ENCODE measurements around the gene UBE2K.

UBE2K gene

DNA sequence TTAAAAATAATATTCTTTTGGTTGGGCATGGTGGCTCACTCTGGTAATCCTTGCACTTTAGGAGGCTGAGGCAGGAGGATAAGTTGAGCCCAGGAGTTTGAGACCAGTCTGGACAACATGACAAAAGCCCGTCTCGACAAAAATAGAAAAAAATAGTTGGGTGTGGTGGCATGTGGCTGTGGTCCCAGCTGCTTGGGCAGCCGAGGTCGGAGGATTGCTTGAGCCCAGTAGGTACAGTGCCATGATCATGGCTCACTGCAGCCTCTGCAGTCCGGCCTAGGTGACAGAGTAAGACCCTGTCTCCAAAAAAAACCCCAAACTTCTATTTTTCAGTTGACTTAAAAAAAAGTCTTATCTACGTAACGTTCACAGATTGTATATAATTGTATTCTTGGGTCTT is 23.9 kb downstream of the UBE2K start:
- no peak for TF ChIP-seq SIN3A (IDR thresholded peaks at IDR 0.05; ENCODE audit: borderline replicate concordance, insufficient read depth, low read length)

DNA sequence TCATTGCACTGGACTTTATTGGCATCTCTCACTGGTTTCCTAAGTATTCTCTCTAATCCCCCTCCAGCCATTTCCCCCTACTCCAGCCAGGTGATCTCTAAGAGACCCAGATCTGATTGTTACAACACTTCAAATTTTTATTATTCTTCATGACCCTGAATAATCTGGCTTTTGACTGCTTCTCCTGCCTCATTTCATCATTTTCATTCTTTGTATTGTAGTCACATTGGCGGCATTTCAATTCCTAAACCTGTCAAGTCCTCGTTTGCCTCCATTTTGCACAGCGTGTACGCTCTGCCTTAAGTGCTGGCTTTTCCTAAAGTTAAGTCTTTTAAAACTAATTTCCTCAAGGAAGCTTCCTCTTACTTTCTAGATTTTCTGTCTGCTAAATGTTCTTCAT is 31.6 kb downstream of the UBE2K start:
- TF ChIP-seq, protein P1, sequence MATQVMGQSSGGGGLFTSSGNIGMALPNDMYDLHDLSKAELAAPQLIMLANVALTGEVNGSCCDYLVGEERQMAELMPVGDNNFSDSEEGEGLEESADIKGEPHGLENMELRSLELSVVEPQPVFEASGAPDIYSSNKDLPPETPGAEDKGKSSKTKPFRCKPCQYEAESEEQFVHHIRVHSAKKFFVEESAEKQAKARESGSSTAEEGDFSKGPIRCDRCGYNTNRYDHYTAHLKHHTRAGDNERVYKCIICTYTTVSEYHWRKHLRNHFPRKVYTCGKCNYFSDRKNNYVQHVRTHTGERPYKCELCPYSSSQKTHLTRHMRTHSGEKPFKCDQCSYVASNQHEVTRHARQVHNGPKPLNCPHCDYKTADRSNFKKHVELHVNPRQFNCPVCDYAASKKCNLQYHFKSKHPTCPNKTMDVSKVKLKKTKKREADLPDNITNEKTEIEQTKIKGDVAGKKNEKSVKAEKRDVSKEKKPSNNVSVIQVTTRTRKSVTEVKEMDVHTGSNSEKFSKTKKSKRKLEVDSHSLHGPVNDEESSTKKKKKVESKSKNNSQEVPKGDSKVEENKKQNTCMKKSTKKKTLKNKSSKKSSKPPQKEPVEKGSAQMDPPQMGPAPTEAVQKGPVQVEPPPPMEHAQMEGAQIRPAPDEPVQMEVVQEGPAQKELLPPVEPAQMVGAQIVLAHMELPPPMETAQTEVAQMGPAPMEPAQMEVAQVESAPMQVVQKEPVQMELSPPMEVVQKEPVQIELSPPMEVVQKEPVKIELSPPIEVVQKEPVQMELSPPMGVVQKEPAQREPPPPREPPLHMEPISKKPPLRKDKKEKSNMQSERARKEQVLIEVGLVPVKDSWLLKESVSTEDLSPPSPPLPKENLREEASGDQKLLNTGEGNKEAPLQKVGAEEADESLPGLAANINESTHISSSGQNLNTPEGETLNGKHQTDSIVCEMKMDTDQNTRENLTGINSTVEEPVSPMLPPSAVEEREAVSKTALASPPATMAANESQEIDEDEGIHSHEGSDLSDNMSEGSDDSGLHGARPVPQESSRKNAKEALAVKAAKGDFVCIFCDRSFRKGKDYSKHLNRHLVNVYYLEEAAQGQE (IDR thresholded peaks at IDR 0.05; ENCODE audit: insufficient read depth in 1 of 2, low read depth in 2 of 2, low read length in 2 of 2): no peak
- TF ChIP-seq SIN3A (IDR thresholded peaks at IDR 0.05; ENCODE audit: borderline replicate concordance, insufficient read depth, low read length) (no peak), POLR2AphosphoS5 (IDR thresholded peaks at IDR 0.05; ENCODE audit: low read depth, low read length) (no peak)

DNA sequence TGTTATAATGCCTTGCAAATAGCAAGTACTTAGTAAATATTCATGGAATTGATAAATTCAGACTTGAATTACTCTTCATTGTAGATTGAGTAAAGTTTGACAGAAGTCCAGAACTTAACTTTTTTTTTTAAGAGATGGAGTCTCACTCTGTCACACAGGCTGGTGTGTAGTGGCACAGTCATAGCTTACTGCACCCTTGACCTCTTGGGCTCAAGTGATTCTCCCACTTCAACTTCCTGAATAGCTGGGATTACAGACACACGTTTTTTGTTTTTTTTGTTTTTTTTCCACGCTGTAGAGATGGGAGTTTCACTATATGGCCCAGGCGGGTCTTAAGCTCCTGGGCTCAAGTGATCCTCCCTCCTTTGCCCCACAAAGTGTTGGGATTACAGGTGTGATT is 32.1 kb downstream of the UBE2K start:
- TF ChIP-seq FOXP2 (optimal IDR thresholded peaks at IDR 0.05; ENCODE audit: borderline replicate concordance, extremely low read depth, extremely low read length, insufficient read depth): no peak
- no peak for TF ChIP-seq POLR2AphosphoS5 (IDR thresholded peaks at IDR 0.05; ENCODE audit: low read depth, low read length)
- TF ChIP-seq TAF1 (IDR thresholded peaks at IDR 0.05; ENCODE audit: borderline replicate concordance, insufficient read depth, low read length): no peak
- TF ChIP-seq, protein P1 (IDR thresholded peaks at IDR 0.05; ENCODE audit: insufficient read depth in 1 of 2, low read depth in 2 of 2, low read length in 2 of 2): no peak

DNA sequence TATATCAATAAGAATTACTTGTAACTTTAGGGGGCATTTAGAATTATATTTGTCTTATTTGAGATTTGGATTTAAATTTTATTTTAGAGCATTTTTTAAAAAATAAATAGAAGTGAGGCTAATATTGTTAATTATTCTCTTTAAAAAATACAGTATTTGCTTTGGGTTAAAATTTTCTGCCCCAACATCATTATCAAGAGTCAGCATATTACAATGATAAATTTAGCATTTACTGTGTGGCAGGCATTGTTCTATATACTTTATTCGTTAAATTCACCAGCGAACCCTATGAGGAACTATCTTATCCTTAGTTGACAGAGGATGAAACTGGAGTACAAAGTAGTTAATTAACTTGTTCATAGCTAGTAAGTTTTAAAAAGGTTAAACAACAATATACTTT is 34.0 kb downstream of the UBE2K start:
- no peak for TF ChIP-seq FOXP2 (optimal IDR thresholded peaks at IDR 0.05; ENCODE audit: borderline replicate concordance, extremely low read depth, extremely low read length, insufficient read depth)

DNA sequence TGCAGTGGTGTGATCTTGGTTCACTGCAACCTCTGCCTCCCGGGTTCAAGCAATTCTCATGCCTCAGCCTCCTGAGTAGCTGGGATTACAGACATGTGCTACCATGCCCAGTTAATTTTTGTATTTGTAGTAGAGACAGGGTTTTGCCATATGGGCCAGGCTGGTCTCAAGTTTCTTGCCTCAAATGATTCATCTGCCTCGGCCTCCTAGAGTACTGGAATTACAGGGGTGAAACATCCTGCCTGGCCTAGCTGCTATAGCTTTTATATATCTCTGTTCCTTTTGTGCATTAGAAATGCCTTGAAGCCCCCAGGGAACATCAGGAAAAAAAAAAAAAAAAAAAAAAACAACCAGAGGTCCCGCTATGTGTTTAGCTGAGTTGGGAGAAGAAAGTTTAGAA is 34.8 kb downstream of the UBE2K start:
- TF ChIP-seq, protein P1 (IDR thresholded peaks at IDR 0.05; ENCODE audit: insufficient read depth in 1 of 2, low read depth in 2 of 2, low read length in 2 of 2): no peak
- no peak for TF ChIP-seq TAF1 (IDR thresholded peaks at IDR 0.05; ENCODE audit: borderline replicate concordance, insufficient read depth, low read length)
- TF ChIP-seq FOXP2 (optimal IDR thresholded peaks at IDR 0.05; ENCODE audit: borderline replicate concordance, extremely low read depth, extremely low read length, insufficient read depth): no peak
- no peak for TF ChIP-seq SIN3A (IDR thresholded peaks at IDR 0.05; ENCODE audit: borderline replicate concordance, insufficient read depth, low read length)
- TF ChIP-seq POLR2AphosphoS5 (IDR thresholded peaks at IDR 0.05; ENCODE audit: low read depth, low read length): no peak

DNA sequence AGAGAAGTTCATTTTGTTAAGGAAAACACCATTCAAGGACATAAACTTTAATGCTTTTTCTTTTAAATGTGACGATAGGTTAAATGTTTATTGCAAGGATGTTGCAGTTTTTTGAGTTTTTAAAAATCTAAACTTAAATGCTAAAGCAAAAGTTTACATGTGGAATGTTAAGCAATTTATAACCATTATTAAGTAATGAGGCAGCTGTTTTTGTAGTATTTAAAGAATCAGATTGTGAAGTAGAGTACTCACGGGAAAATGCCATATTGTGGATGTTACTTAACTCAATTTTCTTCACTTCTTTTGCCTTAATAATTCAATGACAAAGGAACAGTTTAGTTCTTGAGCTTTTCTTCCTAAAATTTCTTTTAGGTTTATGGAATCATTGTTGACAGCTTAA is 43.5 kb downstream of the UBE2K start:
- TF ChIP-seq TAF1 (IDR thresholded peaks at IDR 0.05; ENCODE audit: borderline replicate concordance, insufficient read depth, low read length): no peak
- TF ChIP-seq SIN3A (IDR thresholded peaks at IDR 0.05; ENCODE audit: borderline replicate concordance, insufficient read depth, low read length): no peak
- TF ChIP-seq POLR2AphosphoS5 (IDR thresholded peaks at IDR 0.05; ENCODE audit: low read depth, low read length): no peak
- TF ChIP-seq, protein P1 (IDR thresholded peaks at IDR 0.05; ENCODE audit: insufficient read depth in 1 of 2, low read depth in 2 of 2, low read length in 2 of 2): no peak
- no peak for TF ChIP-seq FOXP2 (optimal IDR thresholded peaks at IDR 0.05; ENCODE audit: borderline replicate concordance, extremely low read depth, extremely low read length, insufficient read depth)

Data from PFSK-1 (cell line).